HCT116 (cell line): Measurements from ENCODE around the gene CLIC4. TPM values are rescaled to one million over a fixed set of nuclear protein-coding genes. Genes with fewer than 3 reads are reported as not detected.

Source experiments
- ATAC-seq: fragments of 200-7000 bp; cut with Tn5 transposase; 2 replicates; pipeline ENCODE4 v1.9.1; 2020; ENCODE audit warnings: mild to moderate bottlenecking, moderate library complexity
- BruUV-seq: library from RNA; stranded (reverse); fragments of 400-500 nt; replicated peaks from 2 replicates; lab custom pipeline; 2021; lab: Mats Ljungman, UMichigan
- CTCF ChIA-PET: fragments of 300-600 bp; sonication (Branson Sonifier 250); formaldehyde crosslinking; loops from one replicate; lab custom pipeline; 2021; ENCODE audit warnings: antibody characterized with exemption; lab: Charles Lee
- POLR2A ChIA-PET: fragments of 300-600, 350-600 bp; sonication (Branson Sonifier 250); formaldehyde crosslinking; loops from one replicate; lab custom pipeline; 2021; ENCODE audit warnings: antibody characterized with exemption; lab: Charles Lee
- RAD21 ChIA-PET, 2 experiments: fragments of 300-600 bp; sonication (Branson Sonifier 250); formaldehyde crosslinking; loops; one replicate each; lab custom pipeline; 2023; ENCODE audit warnings: low total read pairs in 2 of 2; ENCODE audit not compliant: uncharacterized antibody in 2 of 2, unreplicated experiment in 2 of 2, low non-redundant PET in 1 of 2; lab: Charles Lee
- DNase-seq: peaks from one replicate; pipeline ENCODE4 v3.0.0-alpha.2; 2010; ENCODE audit warnings: low read depth, low spot score
- H2AFZ ChIP-seq: fragments of 200-600 bp; shearing (Covaris generic), sonication (generic); 2 replicates; pipeline ENCODE4 v1.6.1; 2017; ENCODE audit warnings: low read depth, mixed run types, mixed read lengths, antibody characterized with exemption, low read length; ENCODE audit not compliant: poor library complexity, severe bottlenecking
- H3K27ac ChIP-seq: 2 replicates; pipeline ENCODE4 v1.5.1; 2012; ENCODE audit warnings: low read depth, low read length
- H3K27me3 ChIP-seq: fragments of 200-600 bp; sonication (generic); 2 replicates; pipeline ENCODE4 v1.6.1; 2016; ENCODE audit warnings: mixed run types, low read length, mixed read lengths; ENCODE audit not compliant: insufficient read depth
- H3K36me3 ChIP-seq, 2 experiments: fragments of 200-500 bp in 1 of 2; fragments of 200-600 bp in 1 of 2; sonication (Bioruptor generic) in 1 of 2; sonication (generic) in 1 of 2; 2 replicates each; pipeline versions ENCODE4 v1.5.1 to v1.6.1; 2014 to 2016; ENCODE audit warnings: low read length in 2 of 2, inconsistent platforms in 1 of 2, mixed read lengths in 1 of 2, mixed run types in 1 of 2; ENCODE audit not compliant: insufficient read depth in 2 of 2, control insufficient read depth in 1 of 2
- H3K4me1 ChIP-seq, 2 experiments: fragments of 200-600 bp in 1 of 2; sonication (generic) in 1 of 2; 2 replicates each; pipeline versions ENCODE4 v1.5.1 to v1.6.1; 2012 to 2017; ENCODE audit warnings: low read length in 2 of 2, inconsistent platforms in 1 of 2, mild to moderate bottlenecking in 1 of 2, mixed read lengths in 1 of 2, mixed run types in 1 of 2, moderate library complexity in 1 of 2; ENCODE audit not compliant: insufficient read depth in 2 of 2, control insufficient read depth in 1 of 2
- H3K4me2 ChIP-seq: fragments of 200-600 bp; sonication (generic); 2 replicates; pipeline ENCODE4 v1.6.1; 2017; ENCODE audit warnings: mixed run types, low read length, mixed read lengths
- H3K4me3 ChIP-seq, 2 experiments: fragments of 200-600 bp in 1 of 2; sonication (generic) in 1 of 2; replicated peaks in 1 of 2; 2 replicates each; pipeline ENCODE4 v1.5.1; 2011 to 2016; ENCODE audit warnings: low read length in 2 of 2, control low read depth in 1 of 2, low read depth in 1 of 2, mild to moderate bottlenecking in 1 of 2, mixed read lengths in 1 of 2, mixed run types in 1 of 2
- H3K79me2 ChIP-seq: fragments of 200-600 bp; sonication (generic); 2 replicates; pipeline ENCODE4 v1.6.1; 2017; ENCODE audit warnings: mild to moderate bottlenecking, mixed run types, low read length, moderate library complexity, mixed read lengths; ENCODE audit not compliant: insufficient read depth
- H3K9ac ChIP-seq: fragments of 200-600 bp; sonication (generic); 2 replicates; pipeline ENCODE4 v1.6.1; 2016; ENCODE audit warnings: low read length, mixed read lengths
- H3K9me2 ChIP-seq: fragments of 200-600 bp; sonication (generic), shearing (Covaris generic); 2 replicates; pipeline ENCODE4 v1.6.1; 2017; ENCODE audit warnings: mixed run types, mild to moderate bottlenecking, moderate library complexity; ENCODE audit not compliant: insufficient read depth
- H3K9me3 ChIP-seq, 2 experiments: fragments of 200-500 bp in 1 of 2; fragments of 200-600 bp in 1 of 2; sonication (Bioruptor generic) in 1 of 2; sonication (generic) in 1 of 2; 2 replicates each; pipeline ENCODE4 v1.6.1; 2014 to 2017; ENCODE audit warnings: low read length in 2 of 2, mixed read lengths in 2 of 2, inconsistent platforms in 1 of 2, low read depth in 1 of 2, mild to moderate bottlenecking in 1 of 2, mixed run types in 1 of 2, moderate library complexity in 1 of 2; ENCODE audit not compliant: control insufficient read depth in 1 of 2, insufficient read depth in 1 of 2
- H4K20me1 ChIP-seq: fragments of 200-600 bp; sonication (generic), shearing (Covaris generic); 2 replicates; pipeline ENCODE4 v1.6.1; 2017; ENCODE audit warnings: mixed run types, mild to moderate bottlenecking, moderate library complexity; ENCODE audit not compliant: insufficient read depth
- CBX3 ChIP-seq: IDR thresholded peaks from 2 replicates; pipeline ENCODE4 v1.6.1; 2012; ENCODE audit warnings: low read depth
- CEBPB ChIP-seq: IDR thresholded peaks from 2 replicates; pipeline ENCODE4 v1.6.1; 2012; ENCODE audit warnings: low read depth
- EGR1 ChIP-seq: IDR thresholded peaks from 2 replicates; pipeline ENCODE4 v1.6.1; 2012; ENCODE audit warnings: low read depth
- POLR2A ChIP-seq: IDR thresholded peaks from 2 replicates; pipeline ENCODE4 v1.7.0; 2011; ENCODE audit warnings: borderline replicate concordance; ENCODE audit not compliant: insufficient read depth, insufficient read length; ENCODE audit errors: extremely low read depth
- SIN3A ChIP-seq: IDR thresholded peaks from 2 replicates; pipeline ENCODE4 v1.6.1; 2012; ENCODE audit warnings: low read depth
- SP1 ChIP-seq: IDR thresholded peaks from 2 replicates; pipeline ENCODE4 v1.6.1; 2012; ENCODE audit warnings: low read depth
- SRF ChIP-seq: IDR thresholded peaks from 2 replicates; pipeline ENCODE4 v1.6.1; 2012; ENCODE audit warnings: low read depth
- intact Hi-C: fragments of 100-400 bp; cut with micrococcal nuclease; formaldehyde crosslinking; loops from 2 replicates; pipeline ENCODE4 v1.10.0; 2022
- total RNA-seq: library from RNA; stranded (reverse); gene quantifications from one replicate; pipeline ENCODE4 v1.2.1, GENCODE V29; 2021; ENCODE audit not compliant: unreplicated experiment
- TF ChIP-seq, protein P1 (sequence below), 3 experiments: fragments of 200-600 bp in 1 of 3; sonication (generic) in 1 of 3; IDR thresholded peaks in 2 of 3; conservative IDR thresholded peaks in 1 of 3; 2 replicates each; pipeline ENCODE4 v1.5.1; 2012 to 2017; ENCODE audit warnings: low read depth in 2 of 3, low read length in 2 of 3, antibody characterized with exemption in 1 of 3, borderline replicate concordance in 1 of 3, control low read depth in 1 of 3, mild to moderate bottlenecking in 1 of 3, mixed read lengths in 1 of 3, mixed run types in 1 of 3, moderate library complexity in 1 of 3; ENCODE audit not compliant: insufficient read depth in 1 of 3

Gene CLIC4
- total RNA-seq, 1 experiment from 2014 or later, result 77.2 TPM

DNA sequence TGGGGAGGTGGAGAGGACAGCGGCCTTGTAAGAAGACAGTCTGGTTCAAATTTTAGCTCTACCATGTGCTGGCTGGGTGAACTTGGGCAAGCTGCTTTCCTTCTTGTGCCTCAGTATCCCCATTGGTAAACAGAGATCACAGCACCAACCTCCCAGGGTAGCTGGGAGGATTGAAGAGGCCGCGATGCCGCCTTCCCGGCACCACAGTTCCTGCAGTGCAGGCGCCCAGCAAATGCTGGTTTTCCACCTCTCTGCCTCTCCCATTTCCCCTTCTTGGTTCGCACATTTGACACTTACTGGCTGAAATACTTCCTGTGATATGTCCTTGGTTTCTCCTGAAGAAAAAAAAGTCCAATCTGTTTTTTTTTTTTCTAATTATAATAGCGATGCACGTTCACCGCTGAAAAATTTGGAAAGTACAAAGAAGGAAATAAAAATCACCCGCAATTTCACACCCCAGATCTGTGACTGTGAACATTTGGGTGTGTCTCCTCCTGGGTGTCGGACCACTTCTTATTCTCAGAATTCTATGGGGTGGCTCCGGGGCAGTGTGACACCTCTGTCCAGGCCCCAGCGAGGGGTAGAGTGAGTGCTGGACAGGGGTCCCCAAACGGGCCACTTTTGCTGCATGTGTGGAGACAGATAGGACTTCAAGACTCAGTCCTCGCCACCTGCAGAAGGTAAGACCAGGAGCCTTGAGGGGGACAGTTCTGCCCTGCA is 111.7 kb downstream of the CLIC4 start:
- no peaks in the 10 kb centered on the region for H3K4me1 ChIP-seq
- H2AFZ ChIP-seq, result no peak overlapping the region
- H3K27ac ChIP-seq, result no peak overlapping the region
- intact Hi-C loops, result no loop called here
- no peaks in the 10 kb centered on the region for H3K79me2 ChIP-seq
- H3K9me2 ChIP-seq, result no peaks in the 10 kb centered on the region
- H3K9me3 ChIP-seq, result no peaks in the 10 kb centered on the region
- no peaks in the 10 kb centered on the region; the same call in 1 of the 2 replicates for H3K27me3 ChIP-seq
- H4K20me1 ChIP-seq, result no peaks in the 10 kb centered on the region
- ChIA-PET CTCF (no interaction called here), POLR2A (no interaction called here), RAD21 (no interaction called here)
- no TSS peak for BruUV-seq
- H3K36me3 ChIP-seq, result no peaks in the 10 kb centered on the region
- ATAC-seq (no peak), DNase-seq (no peak)
- H3K4me3 ChIP-seq, result no peak overlapping the region
- no peak for TF ChIP-seq SIN3A
- TF ChIP-seq CEBPB, result no peak
- TF ChIP-seq CBX3, result no peak
- no peak for TF ChIP-seq SP1
- TF ChIP-seq EGR1, result no peak
- no peak for TF ChIP-seq POLR2A
- TF ChIP-seq SRF, result no peak
- no peak overlapping the region for H3K4me2 ChIP-seq
- no peak overlapping the region for H3K9ac ChIP-seq

DNA sequence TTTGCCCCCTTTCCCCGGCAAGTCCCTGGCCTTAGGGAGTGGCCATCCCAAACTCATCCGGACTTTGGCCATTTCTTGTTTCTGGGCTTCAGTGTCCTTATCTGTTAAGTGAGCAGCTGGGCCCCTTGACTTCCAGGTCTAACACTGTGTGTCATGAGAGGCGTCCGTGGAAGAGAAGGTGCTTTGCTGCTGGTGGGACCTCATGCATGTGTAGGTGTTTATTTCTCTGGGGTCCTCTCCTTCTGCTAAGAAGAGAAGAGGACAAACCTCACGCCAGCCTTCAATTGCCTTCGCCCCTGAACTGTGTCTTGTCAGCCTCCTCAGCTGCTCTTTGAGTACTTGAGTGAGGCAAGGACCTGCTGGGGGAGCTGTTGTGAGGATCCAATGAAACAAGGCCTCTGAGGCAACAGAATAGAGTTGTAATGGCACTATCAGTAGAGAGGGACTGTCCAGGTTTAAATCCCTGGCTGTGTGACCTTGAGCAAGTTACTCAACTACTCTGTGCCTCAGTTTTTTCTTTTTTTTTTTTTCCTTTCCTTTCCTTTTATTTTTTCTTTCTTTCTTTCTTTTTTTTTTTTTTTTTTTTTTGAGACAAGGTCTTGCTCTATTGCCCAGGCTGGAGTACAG is 112.4 kb downstream of the CLIC4 start:
- Histone ChIP-seq H3K27me3 (no peaks in the 10 kb centered on the region; the same call in 1 of the 2 replicates), H4K20me1 (no peaks in the 10 kb centered on the region), H3K9me3 (no peaks in the 10 kb centered on the region), H2AFZ (no peak overlapping the region), H3K9me2 (no peaks in the 10 kb centered on the region), H3K27ac (no peak overlapping the region), H3K36me3 (no peaks in the 10 kb centered on the region), H3K4me2 (no peak overlapping the region), H3K9ac (no peak overlapping the region), H3K4me3 (no peak overlapping the region), H3K79me2 (no peaks in the 10 kb centered on the region), H3K4me1 (no peaks in the 10 kb centered on the region)
- peak; percentile 53; the same call in 1 of the 2 replicates for ATAC-seq
- POLR2A ChIA-PET, result no interaction called here
- no peak for TF ChIP-seq POLR2A
- TF ChIP-seq, protein P1, sequence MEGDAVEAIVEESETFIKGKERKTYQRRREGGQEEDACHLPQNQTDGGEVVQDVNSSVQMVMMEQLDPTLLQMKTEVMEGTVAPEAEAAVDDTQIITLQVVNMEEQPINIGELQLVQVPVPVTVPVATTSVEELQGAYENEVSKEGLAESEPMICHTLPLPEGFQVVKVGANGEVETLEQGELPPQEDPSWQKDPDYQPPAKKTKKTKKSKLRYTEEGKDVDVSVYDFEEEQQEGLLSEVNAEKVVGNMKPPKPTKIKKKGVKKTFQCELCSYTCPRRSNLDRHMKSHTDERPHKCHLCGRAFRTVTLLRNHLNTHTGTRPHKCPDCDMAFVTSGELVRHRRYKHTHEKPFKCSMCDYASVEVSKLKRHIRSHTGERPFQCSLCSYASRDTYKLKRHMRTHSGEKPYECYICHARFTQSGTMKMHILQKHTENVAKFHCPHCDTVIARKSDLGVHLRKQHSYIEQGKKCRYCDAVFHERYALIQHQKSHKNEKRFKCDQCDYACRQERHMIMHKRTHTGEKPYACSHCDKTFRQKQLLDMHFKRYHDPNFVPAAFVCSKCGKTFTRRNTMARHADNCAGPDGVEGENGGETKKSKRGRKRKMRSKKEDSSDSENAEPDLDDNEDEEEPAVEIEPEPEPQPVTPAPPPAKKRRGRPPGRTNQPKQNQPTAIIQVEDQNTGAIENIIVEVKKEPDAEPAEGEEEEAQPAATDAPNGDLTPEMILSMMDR (IDR thresholded peaks at IDR 0.05 in 2 of 3, conservative IDR thresholded peaks at IDR 0.05 in 1 of 3; ENCODE audit: borderline replicate concordance in 1 of 3, insufficient read depth in 1 of 3, low read depth in 2 of 3, low read length in 2 of 3), result 0 out of 6 replicates have a peak, but pooled peaks of 1 of the 3 experiments have one; percentile 15
- DNase-seq, result no peak
- RAD21 ChIA-PET, result no interaction called here
- CTCF ChIA-PET, result no interaction called here
- intact Hi-C loops, result no loop called here
- BruUV-seq, result no TSS peak
